Right kidney (tissue), 9 donors: ENCODE data around the gene ARHGEF3.

ENCODE experiments used
- DNase-seq: peaks from one replicate; pipeline ENCODE4 v3.0.0-alpha.2; 2016
- long read RNA-seq, 8 donors: transcript quantifications; one replicate each; lab custom pipeline, GENCODE V29; 2026

Gene ARHGEF3, protein sequence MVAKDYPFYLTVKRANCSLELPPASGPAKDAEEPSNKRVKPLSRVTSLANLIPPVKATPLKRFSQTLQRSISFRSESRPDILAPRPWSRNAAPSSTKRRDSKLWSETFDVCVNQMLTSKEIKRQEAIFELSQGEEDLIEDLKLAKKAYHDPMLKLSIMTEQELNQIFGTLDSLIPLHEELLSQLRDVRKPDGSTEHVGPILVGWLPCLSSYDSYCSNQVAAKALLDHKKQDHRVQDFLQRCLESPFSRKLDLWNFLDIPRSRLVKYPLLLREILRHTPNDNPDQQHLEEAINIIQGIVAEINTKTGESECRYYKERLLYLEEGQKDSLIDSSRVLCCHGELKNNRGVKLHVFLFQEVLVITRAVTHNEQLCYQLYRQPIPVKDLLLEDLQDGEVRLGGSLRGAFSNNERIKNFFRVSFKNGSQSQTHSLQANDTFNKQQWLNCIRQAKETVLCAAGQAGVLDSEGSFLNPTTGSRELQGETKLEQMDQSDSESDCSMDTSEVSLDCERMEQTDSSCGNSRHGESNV
- long read RNA-seq, donor 1, transcript ARHGEF3-201 (10 exons, 3,602 nt) = major isoform, 16 of 21 reads
- long read RNA-seq, donor 1, partial matches to known transcripts = 0 of 21 reads
- long read RNA-seq, donor 1, other reads (novel, unspliced or antisense) = 0 of 21 reads
- long read RNA-seq, donor 2, transcript ARHGEF3-201 (10 exons, 3,602 nt) = major isoform, 9 of 12 reads
- long read RNA-seq, donor 2, partial matches to known transcripts = 0 of 12 reads
- long read RNA-seq, donor 2, other reads (novel, unspliced or antisense) = 0 of 12 reads
- long read RNA-seq, donor 3, partial matches to known transcripts = 13 of 18 reads
- long read RNA-seq, donor 3, other reads (novel, unspliced or antisense) = 0 of 18 reads
- long read RNA-seq, donor 4, transcript ARHGEF3-212 (9 exons, 2,024 nt) = minor isoform, 9 of 26 reads
- long read RNA-seq, donor 4, transcript ARHGEF3-201 (10 exons, 3,602 nt) = major isoform, 14 of 26 reads
- long read RNA-seq, donor 4, partial matches to known transcripts = 0 of 26 reads
- long read RNA-seq, donor 4, other reads (novel, unspliced or antisense) = 0 of 26 reads
- long read RNA-seq, donor 5, transcript ARHGEF3-201 (10 exons, 3,602 nt) = major isoform, 8 of 13 reads
- long read RNA-seq, donor 5, partial matches to known transcripts = 0 of 13 reads
- long read RNA-seq, donor 5, other reads (novel, unspliced or antisense) = 0 of 13 reads
- long read RNA-seq, donor 6, transcript ARHGEF3-201 (10 exons, 3,602 nt) = major isoform, 20 of 25 reads
- long read RNA-seq, donor 6, partial matches to known transcripts = 0 of 25 reads
- long read RNA-seq, donor 6, other reads (novel, unspliced or antisense) = 0 of 25 reads
- long read RNA-seq, donor 7, transcript ARHGEF3-212 (9 exons, 2,024 nt) = minor isoform, 7 of 26 reads
- long read RNA-seq, donor 7, transcript ARHGEF3-201 (10 exons, 3,602 nt) = major isoform, 13 of 26 reads
- long read RNA-seq, donor 7, partial matches to known transcripts = 5 of 26 reads
- long read RNA-seq, donor 7, other reads (novel, unspliced or antisense) = 0 of 26 reads
- long read RNA-seq, donor 8, transcript ARHGEF3-212 (9 exons, 2,024 nt) = minor isoform, 7 of 27 reads
- long read RNA-seq, donor 8, transcript ARHGEF3-201 (10 exons, 3,602 nt) = major isoform, 13 of 27 reads
- long read RNA-seq, donor 8, partial matches to known transcripts = 6 of 27 reads
- long read RNA-seq, donor 8, other reads (novel, unspliced or antisense) = 0 of 27 reads

DNA sequence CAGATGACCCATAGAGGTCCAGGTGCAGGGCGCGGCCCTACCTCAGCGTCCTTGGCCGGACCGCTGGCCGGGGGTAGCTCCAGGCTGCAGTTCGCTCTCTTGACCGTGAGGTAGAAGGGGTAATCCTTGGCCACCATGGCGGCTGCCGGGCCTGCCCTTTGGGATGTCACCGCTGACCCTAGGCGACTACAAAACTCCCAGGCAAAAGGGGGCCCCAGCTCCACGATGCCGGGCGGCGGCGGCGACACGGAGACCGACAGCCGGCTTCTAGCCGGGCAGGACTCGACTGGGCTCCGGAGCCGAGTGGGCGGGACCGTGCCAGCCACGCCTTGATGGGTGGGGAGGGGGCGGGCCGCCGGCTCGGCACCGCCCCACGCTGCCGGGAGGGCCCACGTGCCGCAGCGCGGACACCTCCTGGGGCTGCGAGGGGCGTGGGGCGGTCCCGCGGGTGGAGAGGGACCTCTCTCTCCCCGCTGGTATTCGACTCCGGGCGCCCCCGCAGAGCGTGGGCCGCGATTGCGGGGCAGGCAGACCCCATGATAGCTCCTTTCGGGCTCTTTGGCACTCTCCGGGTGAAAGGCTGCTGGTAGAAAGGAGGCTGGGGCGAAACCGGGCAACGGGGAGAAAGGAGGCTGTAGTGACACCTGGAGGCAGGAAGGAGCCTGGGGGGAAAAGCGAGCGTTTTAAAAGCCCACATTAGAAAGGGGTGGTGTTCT, at the start of gene ARHGEF3:
Gene ARHGEF3, minus strand, starts transcription at position 288 of the 716 bp plus-strand sequence. Its CDS starts 151 bp downstream, at position 137.
- peak; percentile 94 for DNase-seq

DNA sequence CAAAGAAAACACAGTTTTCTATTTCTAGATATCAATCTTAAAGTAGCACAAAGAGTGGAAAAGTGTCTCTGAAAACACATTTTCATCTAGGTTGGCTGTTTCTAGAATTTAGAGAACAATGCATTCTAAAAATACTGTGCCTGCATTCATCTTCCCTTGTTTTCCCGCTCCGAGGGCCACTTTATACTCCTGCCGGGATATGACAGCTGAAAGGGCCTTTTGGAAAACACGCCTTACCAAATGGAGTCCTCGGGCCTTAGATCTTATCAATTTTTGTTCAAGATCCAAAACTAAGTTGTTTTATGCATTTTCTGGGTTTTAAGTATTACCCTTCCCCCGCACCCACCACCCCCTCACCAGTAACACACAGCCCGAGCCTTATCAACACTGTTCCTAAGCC, 47.9 kb upstream of the ARHGEF3 start:
- no peak for DNase-seq

- DNase-seq = no peak
Observed at GRCh38 chr3:56845505-56845904, 43.8 kb upstream of the ARHGEF3 start.

GRCh38 chr3:56844536-56844935, 42.8 kb upstream of the ARHGEF3 start:
- no peak for DNase-seq

- no peak for DNase-seq
Observed at GRCh38 chr3:56839784-56840715, 38.3 kb upstream of the ARHGEF3 start.

DNA sequence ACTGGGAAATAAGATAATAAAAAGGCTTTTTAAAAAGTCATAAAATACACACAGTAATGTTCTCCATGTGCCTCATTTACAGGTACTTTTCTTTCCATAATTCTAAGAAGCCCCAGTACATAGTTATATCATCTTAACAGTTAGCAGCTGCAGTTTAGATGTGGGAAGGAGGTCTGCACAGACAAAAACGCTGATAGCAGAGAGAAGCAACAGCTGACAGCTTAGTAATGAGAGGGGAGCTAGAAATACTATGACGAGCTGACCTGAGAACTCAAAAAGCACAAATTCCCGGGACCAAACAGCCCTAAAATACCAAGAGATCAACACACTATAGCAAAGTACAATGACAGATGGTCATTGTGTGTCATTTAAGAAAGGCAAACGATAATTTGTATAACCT, 36.7 kb upstream of the ARHGEF3 start:
- no peak for DNase-seq

DNA sequence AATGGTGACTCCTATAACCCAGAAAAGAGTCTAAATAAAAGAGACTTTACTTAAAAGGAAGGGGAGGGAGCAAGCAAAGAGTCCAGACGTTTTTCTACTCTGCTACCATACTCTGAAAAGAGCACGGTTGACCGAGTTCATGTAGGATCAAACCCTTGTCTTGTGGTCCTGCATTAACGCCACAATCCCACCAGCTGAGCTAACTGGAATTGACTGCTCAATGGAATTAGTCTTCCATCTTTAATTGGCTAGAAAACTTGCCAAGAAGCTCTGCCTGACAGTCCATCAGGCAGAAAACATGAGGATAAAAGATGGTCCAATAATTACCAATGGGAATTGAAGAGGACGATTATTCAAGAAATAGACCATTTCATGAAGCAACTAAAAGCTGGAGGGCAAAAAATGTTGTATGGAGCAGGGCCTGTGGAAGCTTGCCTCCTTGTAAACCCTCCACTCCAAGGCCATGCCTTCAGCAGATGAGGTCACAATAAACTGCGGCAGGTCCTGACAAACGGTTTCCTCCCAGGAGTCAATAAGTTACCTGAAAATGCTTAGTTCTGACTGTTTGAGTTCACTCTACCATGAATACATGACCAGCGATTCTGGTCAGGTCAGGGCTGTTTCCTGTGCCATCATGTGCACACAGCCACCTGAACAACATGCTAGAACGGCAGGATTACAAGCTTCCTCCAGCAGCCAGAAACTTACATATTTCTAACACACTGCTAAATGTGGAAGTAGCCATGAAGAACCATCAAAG, 35.6 kb upstream of the ARHGEF3 start:
- no peak for DNase-seq

DNA sequence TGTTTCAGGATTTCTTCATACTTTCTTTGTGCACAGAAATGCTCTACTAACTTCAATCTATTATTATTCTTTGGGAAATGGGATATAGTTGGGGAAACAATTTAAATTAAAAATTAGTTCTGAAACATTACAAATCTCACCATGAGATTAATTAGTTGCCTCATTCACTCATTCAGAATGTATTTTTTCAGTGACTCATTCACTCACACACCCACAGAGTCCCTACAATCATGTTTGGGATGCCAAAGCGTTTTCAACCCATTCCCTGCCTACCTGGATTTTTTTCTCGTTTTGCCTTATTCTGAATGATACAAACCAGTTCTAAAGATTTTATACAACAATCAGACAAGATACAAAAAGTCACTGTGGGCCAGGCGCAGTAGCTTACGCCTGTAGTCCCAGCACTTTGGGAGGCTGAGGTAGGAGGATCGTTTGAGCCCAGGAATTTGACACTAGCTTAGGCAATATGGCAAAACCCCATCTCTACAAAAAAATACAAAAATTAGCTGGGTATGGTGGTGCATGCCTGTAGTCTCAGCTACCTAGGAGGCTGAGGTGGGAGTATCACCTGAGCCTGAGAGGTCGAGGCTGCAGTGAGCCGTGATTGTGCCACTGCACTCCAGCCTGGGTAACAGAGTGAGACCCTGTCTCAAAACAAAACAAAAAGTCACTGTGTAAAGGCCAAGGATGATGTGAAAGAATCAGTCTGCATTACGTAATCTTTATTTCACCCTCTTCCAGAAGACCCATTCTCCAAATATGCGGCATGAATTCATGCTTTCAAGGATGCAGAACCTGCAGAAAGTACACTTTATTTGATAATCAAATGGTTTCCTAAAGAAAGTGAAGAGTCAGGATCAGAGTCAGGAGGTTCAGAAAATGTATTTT, 34.8 kb upstream of the ARHGEF3 start:
- DNase-seq = no peak

- no peak for DNase-seq
Observed at GRCh38 chr3:56835650-56836227, 34.0 kb upstream of the ARHGEF3 start.

DNA sequence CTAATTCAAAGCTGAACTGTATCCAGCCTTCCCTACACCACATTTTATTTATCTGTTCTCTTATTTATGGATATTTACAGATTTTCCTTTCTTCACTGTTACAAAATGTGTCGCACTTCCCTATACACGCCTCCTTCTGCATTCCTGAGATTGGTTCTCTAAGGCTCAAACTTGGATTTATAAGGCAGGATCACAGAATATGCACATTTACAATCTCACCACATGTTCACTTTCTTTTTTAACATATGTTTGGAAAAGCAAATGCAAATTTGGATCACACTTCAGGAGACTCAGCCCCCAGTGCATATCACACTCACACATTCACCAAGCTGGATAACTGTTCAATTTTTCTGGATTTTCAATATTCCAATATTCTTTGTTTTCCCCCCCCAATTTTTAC, 31.8 kb upstream of the ARHGEF3 start:
- no peak for DNase-seq

DNA sequence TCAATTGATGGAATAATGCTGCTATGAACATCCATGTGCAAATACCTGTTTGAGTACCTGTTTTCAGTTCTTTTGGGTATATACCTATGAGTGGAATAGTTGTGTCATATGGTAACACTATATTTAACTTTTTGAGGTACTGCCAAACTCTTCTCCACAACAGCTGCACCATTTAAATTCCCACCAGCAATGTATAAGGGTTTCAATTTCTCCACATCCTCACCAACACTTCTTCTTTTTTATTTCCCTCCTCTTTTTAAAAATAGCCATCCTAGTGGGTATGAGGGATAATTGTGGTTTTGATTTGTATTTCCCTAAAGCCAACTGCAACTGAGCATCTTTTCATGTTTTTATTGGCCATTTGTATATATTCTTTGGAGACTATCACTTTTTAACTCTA, 31.3 kb upstream of the ARHGEF3 start:
- no peak for DNase-seq

DNA sequence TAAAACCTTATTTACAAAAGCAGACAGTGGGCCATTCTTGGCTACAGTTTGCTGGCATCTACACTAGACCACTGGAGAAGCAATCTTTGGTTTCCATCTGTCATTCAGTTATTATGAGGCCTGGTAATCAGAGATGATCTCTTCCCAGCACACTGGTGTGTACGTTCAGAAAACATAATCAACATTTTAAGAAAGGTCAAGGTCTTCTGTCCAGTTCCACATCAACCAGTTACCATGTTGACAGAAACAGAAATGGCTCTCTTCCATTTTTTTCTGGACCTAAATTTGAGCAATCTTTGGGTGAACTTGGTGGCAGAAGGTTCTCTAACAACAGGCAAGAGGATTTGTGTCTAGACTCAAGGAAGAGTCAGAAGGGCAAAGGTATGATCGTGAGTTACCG, 29.8 kb upstream of the ARHGEF3 start:
- no peak for DNase-seq

GRCh38 chr3:56830884-56831283, 29.1 kb upstream of the ARHGEF3 start:
- DNase-seq = no peak

GRCh38 chr3:56829533-56829932, 27.8 kb upstream of the ARHGEF3 start:
- no peak for DNase-seq

DNA sequence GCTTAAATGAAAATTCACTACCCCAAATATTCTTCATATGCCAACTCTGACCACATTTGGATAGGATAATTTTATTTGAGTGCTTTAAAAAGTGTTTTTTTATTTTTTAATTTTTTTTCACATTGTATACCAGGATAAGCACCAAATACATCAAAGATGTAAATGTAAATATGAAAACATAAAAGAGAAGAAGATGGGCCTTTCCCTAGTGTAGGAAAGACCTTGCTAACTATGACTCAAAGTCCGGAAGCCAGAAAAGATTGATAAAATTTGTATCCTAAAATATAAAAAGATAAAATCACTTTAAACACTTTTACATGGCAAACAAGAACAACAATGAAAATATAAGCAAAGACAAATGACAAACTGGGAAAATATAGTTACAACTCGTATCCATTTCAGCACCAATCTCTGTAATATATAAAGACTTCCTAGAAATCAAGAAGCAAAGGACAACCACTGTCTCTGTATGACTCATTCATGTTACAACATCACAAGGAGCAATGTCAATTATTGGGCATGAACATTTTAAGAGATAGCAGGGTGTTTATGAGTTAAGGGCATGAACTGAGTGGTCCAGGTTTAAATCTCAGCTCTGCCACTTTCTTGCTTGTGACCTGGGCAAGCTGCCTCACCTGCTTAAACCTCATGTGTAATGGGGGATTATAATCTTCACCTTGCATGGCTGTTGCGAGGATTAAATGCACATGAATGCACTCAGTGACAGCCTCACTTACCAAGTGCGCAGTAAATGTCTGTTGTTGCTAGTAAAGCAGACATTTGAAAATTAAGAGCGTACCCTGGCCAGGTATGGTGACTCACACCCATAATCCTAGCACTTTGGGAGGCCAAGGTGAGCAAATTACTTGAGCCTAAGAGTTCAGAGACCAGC, 25.3 kb upstream of the ARHGEF3 start:
- DNase-seq = no peak
